Vagina (tissue), 2 donors: Measurements from ENCODE around the gene COL5A1. TPM values are rescaled to one million over a fixed set of nuclear protein-coding genes. Genes with fewer than 3 reads are reported as not detected.

Experiments
- DNase-seq, 2 donors: peaks; one replicate each; pipeline ENCODE4 v3.0.0-alpha.2; 2017; ENCODE audit errors: extremely low spot score in 2 of 2
- H3K27ac ChIP-seq: fragments of 200-600 bp; sonication (generic); one replicate; pipeline ENCODE4 v1.5.1; 2019
- H3K27me3 ChIP-seq: fragments of 200-600 bp; sonication (generic); one replicate; pipeline ENCODE4 v1.5.1; 2019
- H3K36me3 ChIP-seq, 2 donors: fragments of 200-600 bp; sonication (generic); one replicate each; pipeline ENCODE4 v1.5.1; 2017 to 2019
- H3K4me1 ChIP-seq: fragments of 200-600 bp; sonication (generic); one replicate; pipeline ENCODE4 v1.5.1; 2019
- H3K4me3 ChIP-seq, 2 donors: fragments of 200-600 bp; sonication (generic); 1 replicate in 1 of 2; 2 replicates in 1 of 2; pipeline ENCODE4 v1.5.1; 2016 to 2019
- H3K9me3 ChIP-seq: fragments of 200-600 bp; sonication (generic); one replicate; pipeline ENCODE4 v1.5.1; 2019
- CTCF ChIP-seq, 3 experiments: fragments of 450-650 bp in 2 of 3; fragments of 200-600 bp in 1 of 3; sonication (generic) in 1 of 3; IDR thresholded peaks; one replicate each; pipeline ENCODE4 v1.5.1; 2017 to 2019; ENCODE audit warnings: antibody characterized with exemption in 3 of 3, mild to moderate bottlenecking in 2 of 3, moderate library complexity in 2 of 3
- POLR2A ChIP-seq, 2 donors: fragments of 450-650 bp; IDR thresholded peaks; one replicate each; pipeline ENCODE4 v1.6.1; 2017; ENCODE audit warnings: antibody characterized with exemption in 2 of 2, mild to moderate bottlenecking in 2 of 2, moderate library complexity in 2 of 2
- POLR2AphosphoS5 ChIP-seq, 2 donors: sonication (generic); formaldehyde crosslinking; IDR thresholded peaks; one replicate each; pipeline ENCODE4 v1.9.0; 2017; ENCODE audit warnings: antibody characterized with exemption in 2 of 2, mild to moderate bottlenecking in 2 of 2, low read depth in 1 of 2; ENCODE audit not compliant: insufficient read depth in 1 of 2
- intact Hi-C: fragments of 100-400 bp; cut with DNase I; formaldehyde crosslinking; loops from one replicate; pipeline ENCODE4 v1.15.1; 2023
- total RNA-seq: library from RNA; depleted of rRNA; stranded (reverse); fragments of >200 nt; gene quantifications from one replicate; pipeline ENCODE4 v1.2.3, GENCODE V29; 2016

COL5A1 gene
- total RNA-seq, 1 donor from 2014 or later = 36.6 TPM

- DNase-seq = no peak
- no peak overlapping the region for H3K4me3 ChIP-seq
- H3K27me3 ChIP-seq = no peaks in the 10 kb centered on the region
- peaks cover 23% of the 10 kb centered on the region for H3K4me1 ChIP-seq
- no peaks in the 10 kb centered on the region for H3K36me3 ChIP-seq
- no peaks in the 10 kb centered on the region for H3K9me3 ChIP-seq
- intact Hi-C loops = no loop called here
- no peak overlapping the region for H3K27ac ChIP-seq
- TF ChIP-seq POLR2A (IDR thresholded peaks at IDR 0.05) (no peak), POLR2AphosphoS5 (IDR thresholded peaks at IDR 0.05; ENCODE audit: insufficient read depth in 1 of 2, low read depth in 1 of 2) (no peak), CTCF (IDR thresholded peaks at IDR 0.05) (no peak)
Observed at GRCh38 chr9:134716067-134716466, 74.5 kb downstream of the COL5A1 start.

GRCh38 chr9:134717056-134717455 lies 75.5 kb downstream of the COL5A1 start:
- H3K9me3 ChIP-seq = no peaks in the 10 kb centered on the region
- H3K4me3 ChIP-seq = no peak overlapping the region
- H3K27ac ChIP-seq = peak overlapping the region; percentile 39
- H3K4me1 ChIP-seq = peaks cover 25% of the 10 kb centered on the region
- H3K36me3 ChIP-seq = no peaks in the 10 kb centered on the region
- DNase-seq = no peak
- H3K27me3 ChIP-seq = no peaks in the 10 kb centered on the region
- intact Hi-C loops = no loop called here
- no peak for TF ChIP-seq POLR2A (IDR thresholded peaks at IDR 0.05)
- no peak for TF ChIP-seq POLR2AphosphoS5 (IDR thresholded peaks at IDR 0.05; ENCODE audit: insufficient read depth in 1 of 2, low read depth in 1 of 2)
- TF ChIP-seq CTCF (IDR thresholded peaks at IDR 0.05) = no peak

DNA sequence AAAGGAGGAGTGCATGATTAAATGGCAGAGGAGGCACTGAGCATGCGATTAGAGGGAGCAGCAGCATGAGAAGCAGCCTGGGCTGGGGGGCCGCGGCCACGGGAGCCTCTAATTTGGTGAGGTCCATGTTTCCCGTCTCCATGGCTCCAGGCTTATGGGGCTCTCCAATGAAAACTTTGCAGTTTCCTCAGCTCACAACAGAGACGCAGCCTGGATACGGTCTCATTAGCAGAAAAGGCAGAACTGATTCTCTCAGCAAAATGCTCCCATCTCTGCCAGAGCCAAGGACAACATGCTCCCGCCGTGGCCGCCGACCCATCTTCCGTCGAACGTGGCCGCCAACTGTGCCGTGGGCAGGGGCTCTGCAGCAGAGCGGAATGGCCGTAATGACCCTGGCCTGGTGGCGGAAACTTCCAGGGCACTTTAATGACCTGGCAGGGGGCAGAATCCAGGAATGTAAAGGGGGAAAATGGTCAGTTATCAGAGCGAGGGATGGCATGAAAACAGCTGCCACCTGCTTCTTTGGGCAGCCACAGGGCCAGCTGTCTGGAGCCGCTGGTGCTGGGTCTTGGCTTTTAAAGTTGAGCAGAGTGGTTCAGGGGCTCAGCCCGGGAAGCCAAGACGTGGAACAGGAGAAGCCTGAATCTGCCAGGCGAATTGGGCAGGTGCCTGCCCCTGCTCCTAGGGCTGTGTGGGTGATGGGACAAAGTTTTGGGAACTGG lies 76.5 kb downstream of the COL5A1 start:
- H3K9me3 ChIP-seq = no peaks in the 10 kb centered on the region
- DNase-seq = no peak
- TF ChIP-seq POLR2AphosphoS5 (IDR thresholded peaks at IDR 0.05; ENCODE audit: insufficient read depth in 1 of 2, low read depth in 1 of 2) (no peak), CTCF (IDR thresholded peaks at IDR 0.05) (no peak), POLR2A (IDR thresholded peaks at IDR 0.05) (no peak)
- H3K4me3 ChIP-seq = no peak overlapping the region
- H3K27ac ChIP-seq = peak overlapping the region; percentile 39
- intact Hi-C loops = no loop called here
- H3K4me1 ChIP-seq = peaks cover 34% of the 10 kb centered on the region
- no peaks in the 10 kb centered on the region for H3K36me3 ChIP-seq
- H3K27me3 ChIP-seq = no peaks in the 10 kb centered on the region

- intact Hi-C loops = no loop called here
Observed at GRCh38 chr9:134719331-134719730, 77.7 kb downstream of the COL5A1 start.

More at GRCh38 chr9:134719331-134719730, 77.7 kb downstream of the COL5A1 start:
- Histone ChIP-seq H3K27ac (peak overlapping the region; percentile 41), H3K4me3 (no peak overlapping the region), H3K36me3 (no peaks in the 10 kb centered on the region), H3K9me3 (no peaks in the 10 kb centered on the region), H3K4me1 (peaks cover 46% of the 10 kb centered on the region), H3K27me3 (no peaks in the 10 kb centered on the region)
- DNase-seq = no peak
- TF ChIP-seq CTCF (IDR thresholded peaks at IDR 0.05) (no peak), POLR2AphosphoS5 (IDR thresholded peaks at IDR 0.05; ENCODE audit: insufficient read depth in 1 of 2, low read depth in 1 of 2) (no peak), POLR2A (IDR thresholded peaks at IDR 0.05) (no peak)
